Kasumi-1 (cell line): Measurements from ENCODE around the gene SFXN3.
"Not testable (repeated sequence)": the region's sequence is repeated elsewhere in the genome, so short reads cannot be mapped to it uniquely, and the experiment has no call there.

Source experiments
- DNase-seq, 2 experiments: peaks; one replicate each; lab custom pipeline; 2025; lab: John Stamatoyannopoulos, UW

SFXN3 gene

GRCh38 chr10:101015582-101015973 is 15.5 kb upstream of the SFXN3 start:
- DNase-seq = no peak

- DNase-seq = no peak
Measured at GRCh38 chr10:101016814-101017213, 14.2 kb upstream of the SFXN3 start.

DNA sequence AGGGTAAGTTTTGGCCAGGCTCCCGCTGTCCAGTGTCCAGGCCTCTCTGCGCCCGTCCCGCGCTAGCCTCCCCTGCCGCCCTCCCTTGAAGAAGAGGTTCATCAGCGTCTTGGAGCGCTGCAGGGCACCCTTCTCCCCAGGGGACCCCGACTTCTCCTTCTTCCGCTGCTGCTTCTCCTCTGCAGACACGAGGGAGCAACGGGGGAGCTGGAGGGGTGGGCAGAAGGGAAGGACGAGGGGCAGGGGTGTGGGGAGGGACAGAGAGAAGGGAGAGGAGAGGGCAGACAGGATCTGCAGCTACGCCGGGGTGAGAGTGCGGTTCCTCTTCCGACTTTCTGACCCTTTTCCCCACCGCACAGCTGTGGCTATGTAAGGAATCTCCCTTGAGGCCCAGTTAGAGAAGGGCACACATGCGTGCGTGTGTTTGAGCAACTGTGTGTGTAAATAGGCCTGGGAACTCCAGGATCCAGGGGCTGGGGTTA is 12.9 kb upstream of the SFXN3 start:
- DNase-seq = no peak

DNA sequence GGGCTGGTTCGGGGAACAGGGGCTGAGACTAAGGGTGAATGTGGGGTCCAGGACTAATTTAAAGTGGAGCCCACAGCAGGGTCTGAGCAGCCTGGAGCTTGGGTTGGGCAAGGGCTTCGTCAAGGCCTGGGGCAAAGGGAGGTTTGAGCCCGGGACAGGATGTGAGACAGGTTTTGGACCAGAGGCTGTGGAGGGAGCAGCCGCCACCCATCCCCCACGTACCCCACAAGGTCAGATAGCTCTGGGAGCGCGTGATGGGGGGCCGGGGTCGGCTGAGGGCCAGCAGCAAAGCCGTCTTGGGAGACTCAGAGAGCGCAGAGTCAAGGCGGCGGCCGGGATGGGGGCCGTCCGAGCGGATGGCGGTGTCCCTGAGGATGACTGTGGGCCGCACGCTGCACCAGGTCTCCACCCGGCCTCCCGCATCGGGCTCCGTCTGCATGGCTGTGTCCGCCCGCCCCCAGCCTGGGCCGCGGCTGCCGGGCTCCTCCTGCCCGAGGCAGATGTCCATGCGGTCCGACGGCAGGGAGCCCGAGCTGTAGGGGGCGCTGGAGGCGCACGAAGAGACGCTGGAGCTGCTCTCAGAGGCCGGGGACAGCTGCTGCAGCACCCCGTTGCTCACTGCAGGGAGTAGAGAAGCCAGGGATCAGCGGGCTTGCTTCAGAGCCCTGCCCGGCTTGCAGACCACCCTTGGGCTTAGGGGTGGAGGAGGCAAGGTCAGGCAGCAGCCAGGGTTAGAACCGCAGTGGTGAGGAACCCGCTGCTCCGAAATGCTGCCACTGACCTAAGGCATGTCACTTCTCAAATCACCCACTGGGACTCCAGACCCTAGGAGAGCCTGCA is 12.2 kb upstream of the SFXN3 start:
- peak; percentile 81 to 87 for DNase-seq

- DNase-seq = no peak
Measured at GRCh38 chr10:101019440-101019703, 11.7 kb upstream of the SFXN3 start.

GRCh38 chr10:101020427-101021075 is 10.5 kb upstream of the SFXN3 start:
- no peak for DNase-seq

GRCh38 chr10:101021239-101021638 is 9.8 kb upstream of the SFXN3 start:
- DNase-seq = no peak

GRCh38 chr10:101021692-101022251 is 9.3 kb upstream of the SFXN3 start:
- DNase-seq = no peak

GRCh38 chr10:101022967-101023705 is 7.9 kb upstream of the SFXN3 start:
- DNase-seq = no peak

DNA sequence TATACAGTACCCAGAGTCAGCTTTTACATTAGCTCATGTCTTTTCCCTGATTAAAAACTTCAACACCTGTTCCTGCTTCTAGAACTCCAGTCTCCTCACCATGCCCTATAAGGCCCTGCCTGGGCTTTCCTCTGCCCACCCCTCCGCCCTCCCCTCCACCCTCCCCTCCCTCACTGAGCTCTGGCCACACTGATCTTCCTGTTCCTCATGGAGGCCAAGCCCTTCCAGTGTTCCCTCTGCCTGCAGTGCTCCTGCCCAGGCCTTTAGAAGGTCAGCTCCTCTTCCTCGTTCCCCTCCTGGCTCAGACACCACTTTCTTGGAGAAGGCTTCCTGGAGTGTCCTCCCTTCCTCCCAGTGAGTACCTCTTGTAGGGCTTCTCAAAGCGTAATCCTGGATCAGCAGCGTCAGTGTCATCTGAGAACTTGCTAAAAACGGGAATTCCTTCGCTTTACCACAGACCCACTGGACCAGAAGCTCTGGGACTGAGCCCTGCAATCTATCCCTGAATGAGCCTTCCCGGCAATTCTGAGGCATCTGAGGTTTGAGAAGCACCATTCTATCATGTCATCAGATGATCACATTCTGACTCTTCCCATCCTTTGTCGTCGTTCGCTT is 3.8 kb upstream of the SFXN3 start:
- no peak for DNase-seq

- peak; percentile 60 to 77 for DNase-seq
Measured at GRCh38 chr10:101028446-101029337, 2.3 kb upstream of the SFXN3 start.

DNA sequence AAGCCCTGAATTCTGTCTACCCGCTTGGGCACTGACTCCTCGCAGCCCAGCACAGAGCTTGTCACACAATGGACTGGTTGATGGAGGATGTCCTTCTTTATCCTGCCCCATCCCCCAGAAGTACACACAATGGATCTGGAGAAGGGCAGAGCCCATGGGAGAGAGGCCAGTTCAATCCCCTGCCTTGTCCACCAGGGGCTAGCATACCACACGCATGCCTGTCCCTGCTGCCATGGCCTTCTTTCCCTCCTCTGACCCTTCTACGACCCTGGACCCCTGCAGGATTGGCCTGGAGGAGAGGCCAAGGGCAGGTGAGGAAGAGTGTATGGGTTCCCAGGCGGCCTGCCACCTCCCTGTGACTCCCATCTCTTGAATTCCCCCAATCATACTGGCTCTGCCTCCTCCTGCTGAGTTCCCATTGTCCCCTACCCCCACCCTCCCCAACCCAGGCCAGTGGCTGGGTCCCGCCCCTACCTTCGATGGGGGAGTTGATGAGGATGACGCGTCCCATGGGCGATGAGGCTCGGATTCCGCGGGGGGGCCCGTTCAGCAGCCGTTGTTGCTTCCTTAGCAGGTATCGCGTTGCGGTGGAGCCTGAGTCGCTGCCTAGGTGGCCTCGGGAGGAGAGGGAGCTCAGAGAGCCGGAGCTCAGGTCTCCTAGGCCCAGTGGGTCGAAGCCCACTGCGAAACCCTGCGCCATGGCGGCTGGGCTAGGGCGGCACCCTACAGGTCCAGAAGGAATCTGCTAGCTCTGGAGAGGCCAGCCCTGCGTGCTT is 1.3 kb upstream of the SFXN3 start:
- no peak for DNase-seq

DNA sequence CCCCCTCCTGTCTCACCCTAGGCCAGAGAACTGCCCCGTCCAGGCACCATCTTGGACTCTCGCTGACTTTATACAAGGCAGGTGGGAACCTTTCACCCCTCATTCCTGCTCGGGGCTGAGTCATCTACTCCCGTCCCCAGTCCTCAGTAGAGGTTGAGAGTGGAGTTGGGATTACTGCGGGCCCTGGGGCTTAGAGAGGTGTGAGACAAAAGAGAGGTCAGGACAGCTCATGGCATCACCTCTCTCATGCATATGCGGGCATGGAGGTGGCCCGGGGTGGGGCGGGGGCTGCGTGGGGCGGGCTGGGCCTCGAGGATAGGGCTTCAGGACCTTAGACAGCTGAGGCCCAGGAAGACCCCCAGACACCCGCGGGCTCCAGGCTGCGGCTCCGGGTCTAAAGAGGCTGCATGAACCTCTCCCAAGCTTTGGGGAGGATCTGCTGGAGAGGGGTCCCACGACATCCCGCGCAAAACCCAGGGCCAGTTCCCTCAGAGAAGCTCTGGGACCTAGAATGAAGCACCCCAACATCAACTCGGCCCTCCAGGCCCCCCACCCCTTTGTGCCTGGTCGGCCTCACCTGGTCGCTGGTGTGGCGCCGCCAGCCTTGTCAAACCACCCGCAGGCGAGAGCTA is 422 bp upstream of the SFXN3 start:
- DNase-seq = no peak

GRCh38 chr10:101031796-101032636 is 982 bp downstream of the SFXN3 start:
- DNase-seq = peak; percentile 48 to 67

GRCh38 chr10:101032637-101033224 is 1.7 kb downstream of the SFXN3 start:
- DNase-seq = peak; percentile 87 to 93

DNA sequence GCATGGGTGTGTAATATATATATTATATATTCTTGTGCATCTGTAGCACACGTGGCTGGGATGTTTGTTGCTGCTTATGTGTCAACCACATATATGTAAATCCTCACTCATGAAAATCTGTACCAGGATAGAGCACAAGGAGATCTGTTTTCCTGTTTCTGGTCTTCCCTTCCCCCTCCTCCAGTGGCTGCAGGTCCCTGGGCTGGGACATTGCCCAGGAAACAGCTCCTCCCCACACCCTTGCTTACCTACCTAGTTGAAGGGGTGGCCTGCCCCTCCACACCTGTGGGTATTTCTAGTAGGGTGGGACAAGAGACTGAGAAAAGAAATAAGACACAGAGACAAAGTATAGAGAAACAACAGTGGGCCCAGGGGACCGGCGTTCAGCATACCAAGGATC is 2.2 kb downstream of the SFXN3 start:
- no peak for DNase-seq

DNA sequence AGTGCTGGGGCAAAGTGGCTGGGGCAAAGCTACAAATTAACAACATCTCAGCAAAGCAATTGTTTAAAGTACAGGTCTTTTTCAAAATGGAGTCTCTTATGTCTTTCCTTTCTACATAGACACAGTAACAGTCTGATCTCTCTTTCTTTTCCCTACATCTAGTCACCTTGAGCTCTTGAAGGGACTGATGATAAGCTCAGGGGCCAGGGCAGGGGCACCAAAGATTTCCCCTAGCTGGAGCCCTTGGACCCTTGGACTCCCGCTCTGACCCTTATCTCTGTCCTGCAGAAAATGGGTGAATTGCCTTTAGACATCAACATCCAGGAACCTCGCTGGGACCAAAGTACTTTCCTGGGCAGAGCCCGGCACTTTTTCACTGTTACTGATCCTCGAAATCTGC is 3.4 kb downstream of the SFXN3 start:
- DNase-seq = not testable (repeated sequence)

DNA sequence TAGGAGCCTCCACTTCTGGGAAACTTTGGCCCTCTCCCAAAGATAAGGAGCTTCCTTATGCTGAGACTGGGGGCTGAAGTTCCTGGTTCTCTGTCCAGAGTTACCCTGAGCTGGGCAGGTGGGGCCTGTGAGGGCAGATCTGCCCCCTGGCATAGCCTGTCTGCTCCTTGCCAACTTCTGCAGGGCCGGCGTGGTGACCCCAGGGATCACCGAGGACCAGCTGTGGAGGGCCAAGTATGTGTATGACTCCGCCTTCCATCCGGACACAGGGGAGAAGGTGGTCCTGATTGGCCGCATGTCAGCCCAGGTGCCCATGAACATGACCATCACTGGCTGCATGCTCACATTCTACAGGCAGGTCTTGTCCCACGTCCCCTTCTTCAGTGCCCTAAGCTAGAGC is 4.3 kb downstream of the SFXN3 start:
- DNase-seq = no peak
